Suppressor macrophage treated with lipopolysaccharide for 4 hours (primary cell): ENCODE data around the gene SEMA5A.

Experiments
- DNase-seq: peaks from one replicate; pipeline ENCODE4 v3.0.0-alpha.2; 2020

Gene SEMA5A

DNA sequence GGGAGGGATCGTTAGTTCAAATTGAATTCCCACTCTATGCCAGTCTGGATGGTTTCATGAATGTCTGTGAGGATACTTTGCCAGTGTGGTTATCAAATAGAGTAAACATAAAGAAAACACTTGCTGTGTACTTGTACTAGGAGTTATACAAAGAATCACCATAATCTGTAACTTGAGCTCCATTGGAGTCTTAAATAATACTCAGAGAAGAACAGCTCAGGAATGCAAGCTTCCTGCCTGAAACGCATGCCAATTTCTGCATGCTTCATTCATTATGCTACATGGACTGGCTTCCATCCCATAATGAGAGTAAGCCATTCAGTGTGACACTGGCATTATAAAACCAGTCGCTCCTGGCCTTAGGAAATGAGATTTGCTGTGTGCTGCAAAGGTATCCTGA lies 351.4 kb downstream of the SEMA5A start:
- DNase-seq: no peak

DNA sequence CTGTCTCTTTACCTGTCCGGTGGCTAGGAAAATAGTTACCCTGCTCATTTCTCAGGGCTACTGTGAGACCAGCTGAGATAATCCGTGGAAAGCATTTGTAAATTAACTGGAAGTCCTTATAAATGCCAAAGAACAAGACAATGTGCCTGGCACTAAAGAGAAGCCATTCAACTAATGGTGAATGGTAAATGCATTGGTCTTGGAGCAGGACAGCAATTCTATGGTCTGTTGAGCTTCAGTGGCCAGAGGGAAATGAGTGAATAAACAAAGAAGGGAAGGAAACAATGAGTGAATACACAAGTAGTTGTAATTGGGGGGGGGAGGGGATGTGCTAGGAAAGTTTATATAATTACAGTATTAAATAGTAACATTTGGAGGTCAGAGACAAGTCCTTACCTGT lies 353.6 kb downstream of the SEMA5A start:
- DNase-seq: no peak

DNA sequence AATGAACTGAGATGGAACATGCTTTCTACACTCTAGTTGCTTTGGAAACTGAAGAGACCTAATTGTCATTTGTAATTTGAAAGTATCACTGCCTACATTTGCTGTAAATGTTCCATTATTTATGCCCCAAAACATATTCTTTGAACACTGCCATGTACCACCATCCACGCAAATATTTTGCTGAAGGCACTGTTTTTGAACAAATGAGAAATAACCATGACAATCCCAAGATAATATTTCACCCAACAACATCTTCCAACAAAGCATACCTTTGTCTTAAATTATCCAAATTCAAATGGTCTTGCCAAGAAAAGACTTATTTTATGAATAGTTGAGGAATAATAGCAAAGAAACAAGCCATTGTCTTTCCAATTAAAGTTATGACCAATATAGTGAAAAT lies 356.2 kb downstream of the SEMA5A start:
- DNase-seq: no peak

DNA sequence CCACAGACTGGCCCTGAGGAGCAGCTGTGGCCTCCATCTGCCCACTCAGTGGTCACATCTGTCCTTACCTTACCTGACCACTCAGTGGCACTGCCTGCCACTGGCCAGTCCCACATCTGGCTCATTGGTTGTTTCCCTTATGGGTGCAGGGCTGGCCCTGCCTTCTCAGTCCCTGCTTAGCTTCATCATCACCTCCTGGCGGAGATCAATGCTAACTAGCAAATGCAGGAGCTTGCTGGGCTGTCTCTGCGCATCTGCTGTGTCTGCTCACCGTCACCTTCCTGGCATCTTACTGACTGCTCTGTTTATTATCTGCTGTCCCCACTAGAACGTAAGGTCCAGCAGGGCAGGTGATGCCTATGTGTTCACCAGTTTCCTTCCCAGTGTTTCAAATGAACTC lies 356.9 kb downstream of the SEMA5A start:
- DNase-seq: no peak

DNA sequence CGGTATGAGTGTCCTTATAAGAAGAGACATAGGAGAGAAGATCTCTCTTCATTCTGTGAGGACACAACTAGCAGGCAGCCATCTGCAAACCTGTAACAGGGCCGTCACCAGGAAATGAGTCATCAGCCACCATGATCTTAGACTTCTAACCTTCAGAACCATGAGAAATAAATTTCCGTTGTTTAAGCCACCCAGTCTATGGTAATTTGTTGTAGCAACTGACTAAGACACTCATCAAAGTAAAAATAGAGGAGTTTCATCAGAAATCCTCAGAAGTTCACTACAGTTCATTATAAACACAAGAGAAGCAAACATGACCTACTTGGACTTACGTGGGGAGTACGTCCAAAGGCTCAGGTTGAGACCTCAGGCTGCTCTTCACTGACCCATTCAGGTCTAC lies 357.7 kb downstream of the SEMA5A start:
- no peak for DNase-seq

DNA sequence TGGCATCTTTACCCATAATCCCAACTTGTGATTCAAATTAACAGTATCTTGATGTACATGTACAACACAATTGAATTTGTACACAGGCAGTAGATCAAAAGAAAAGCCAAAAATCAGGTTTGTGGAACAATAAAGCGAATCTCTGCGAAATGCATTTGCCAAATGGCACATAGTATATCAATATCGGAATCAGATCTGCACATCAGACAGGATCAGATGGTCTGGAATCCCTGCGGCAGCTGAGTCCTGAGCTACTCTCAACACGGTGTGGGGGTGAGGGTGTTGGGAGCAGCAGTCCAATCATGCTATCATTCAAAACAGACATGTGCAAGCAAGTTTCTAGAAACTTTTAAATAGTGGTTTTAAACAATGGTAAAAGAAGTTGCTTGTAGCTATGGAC lies 358.3 kb downstream of the SEMA5A start:
- DNase-seq: no peak

DNA sequence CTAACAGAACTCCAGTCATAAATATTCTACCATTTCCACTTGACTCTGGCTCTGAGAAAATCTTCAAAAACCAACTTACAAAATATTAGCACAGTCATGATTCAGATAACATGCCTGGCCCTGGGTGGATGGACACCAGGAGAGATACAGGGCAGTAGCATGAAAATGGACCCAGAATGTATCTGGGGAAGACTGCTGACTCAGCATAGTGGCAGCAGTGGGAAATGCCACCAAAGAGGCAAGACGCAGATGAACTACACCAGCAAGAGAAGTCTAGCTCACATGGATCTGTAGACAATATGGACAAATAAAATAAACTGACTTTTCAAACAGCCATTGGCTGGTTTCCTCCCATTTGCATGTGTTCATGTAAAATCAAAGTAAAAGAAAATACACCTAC lies 359.8 kb downstream of the SEMA5A start:
- no peak for DNase-seq

DNA sequence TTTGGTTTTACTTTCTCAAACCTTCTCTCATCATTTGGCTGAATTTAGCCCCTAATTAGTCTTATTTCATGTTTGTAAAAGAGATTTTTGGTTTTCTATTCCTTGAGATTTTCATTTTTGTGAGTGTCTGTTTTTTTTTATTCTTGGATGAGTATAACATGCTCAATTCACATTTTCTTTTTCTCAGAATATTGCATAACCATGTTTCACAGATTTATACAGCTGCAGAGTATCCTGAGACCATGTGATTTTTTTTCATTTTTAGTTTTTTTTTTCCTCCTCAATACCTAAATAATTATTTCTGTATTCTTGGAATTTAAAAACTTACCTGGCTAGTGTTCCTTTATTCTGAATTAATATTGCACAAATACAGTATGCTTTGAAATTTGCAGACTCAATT lies 361.9 kb downstream of the SEMA5A start:
- no peak for DNase-seq

DNA sequence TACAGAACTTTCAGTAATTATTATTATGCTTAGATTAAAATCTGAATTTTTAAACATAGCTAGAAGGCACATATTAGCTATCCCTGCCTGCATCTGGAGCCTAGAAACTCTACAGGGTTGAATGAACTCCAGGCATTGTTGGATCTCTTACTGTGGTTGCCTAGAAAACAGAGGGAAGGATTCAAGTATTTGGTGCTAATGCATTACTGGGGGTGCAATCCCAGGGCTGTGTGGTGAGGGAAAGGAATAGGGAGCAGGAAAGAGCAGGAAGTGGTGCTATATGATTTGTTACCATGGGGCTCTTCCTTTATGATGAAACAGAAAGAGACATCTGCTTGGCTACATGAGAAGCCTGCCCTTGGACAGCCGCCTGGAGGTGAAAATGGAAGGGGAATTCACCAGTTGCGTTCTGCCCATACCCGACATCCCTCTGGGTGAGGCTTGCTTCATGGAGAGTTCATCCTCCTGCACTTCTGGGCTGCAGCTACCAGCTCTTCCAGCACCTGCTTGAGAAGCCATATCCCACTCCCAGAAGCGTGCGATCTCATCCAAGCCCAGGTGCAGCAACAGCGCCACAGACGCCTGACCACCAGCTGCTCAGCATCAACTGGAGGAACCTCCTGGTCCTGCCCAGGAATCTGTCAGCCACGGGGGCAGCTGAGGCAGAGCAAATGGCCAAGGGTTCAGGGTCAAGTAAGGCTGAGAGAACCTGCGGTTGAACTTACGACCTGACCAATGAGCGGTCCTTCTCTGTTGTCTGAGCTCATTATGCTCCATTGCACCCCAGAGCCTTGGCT lies 362.8 kb downstream of the SEMA5A start:
- DNase-seq: no peak

DNA sequence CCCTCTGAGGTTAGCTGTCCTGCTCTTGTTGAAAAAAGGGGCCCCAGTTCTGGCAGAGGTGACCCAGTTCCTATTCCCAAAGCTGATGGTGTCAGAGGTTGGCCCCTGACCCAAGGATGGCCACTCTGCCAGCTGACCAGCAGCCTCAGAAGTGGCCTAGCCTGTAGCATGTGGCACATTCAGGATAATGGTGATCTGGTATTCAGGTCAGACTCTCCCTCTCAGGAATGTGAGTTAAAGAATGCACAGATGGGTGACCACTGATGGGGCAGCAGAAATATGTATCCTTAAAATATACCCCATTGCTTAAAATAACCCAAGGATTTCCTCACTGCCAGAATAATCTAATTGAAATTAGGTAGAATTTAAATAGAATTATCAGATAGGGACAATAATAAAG lies 369.2 kb downstream of the SEMA5A start:
- no peak for DNase-seq

DNA sequence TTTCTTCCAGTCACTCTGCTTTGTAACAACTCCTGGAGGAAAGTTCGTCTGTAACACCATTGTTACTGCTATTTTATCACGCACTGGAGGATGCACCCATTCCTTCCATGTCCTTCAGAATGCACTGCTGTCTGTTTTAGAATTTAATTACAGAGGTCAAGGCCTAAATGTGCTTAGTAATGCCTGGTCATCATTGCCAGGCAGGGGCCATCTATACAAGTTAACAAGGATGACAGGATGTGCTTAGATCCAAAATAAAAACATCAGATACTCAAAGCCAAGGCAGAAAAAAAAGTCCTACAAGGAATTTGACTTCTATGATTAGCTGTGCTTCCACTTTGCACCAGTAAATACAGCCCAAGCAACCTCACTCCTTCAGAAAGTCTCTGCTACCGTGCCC lies 371.4 kb downstream of the SEMA5A start:
- no peak for DNase-seq

DNA sequence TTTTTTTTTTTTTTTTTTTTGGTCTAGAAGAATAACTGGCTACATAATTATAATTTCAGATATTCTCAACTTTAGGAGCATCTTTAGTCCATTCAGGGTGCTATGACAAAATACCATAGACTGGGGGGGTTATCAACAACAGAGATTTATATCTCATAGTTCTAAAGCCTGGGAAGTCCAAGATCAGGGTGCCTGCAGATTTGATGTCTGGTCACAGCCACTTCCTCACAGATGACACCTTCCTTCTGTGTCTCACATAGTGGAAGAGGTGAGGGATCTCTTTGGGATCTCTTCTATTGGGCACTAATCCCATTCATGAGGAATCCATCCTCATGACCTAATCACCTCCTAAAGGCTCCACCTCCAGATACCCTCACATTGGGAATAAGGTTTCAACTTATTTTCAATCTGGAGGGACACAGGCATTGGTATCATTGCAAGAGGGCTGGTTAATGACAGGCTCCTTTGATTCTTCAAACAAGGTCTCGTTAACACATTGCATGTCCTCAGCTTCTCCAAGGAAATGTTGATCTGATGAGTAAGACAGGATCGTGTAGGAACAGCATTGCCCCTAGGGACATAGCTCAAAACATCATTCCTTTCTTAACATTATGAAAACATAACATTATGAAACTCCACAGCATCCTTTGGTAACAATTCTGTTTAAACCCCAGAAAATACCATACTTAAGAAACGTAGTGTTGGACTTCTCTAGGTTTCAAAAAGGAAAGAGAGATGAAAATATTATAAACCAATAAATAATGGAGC lies 372.4 kb downstream of the SEMA5A start:
- no peak for DNase-seq

DNA sequence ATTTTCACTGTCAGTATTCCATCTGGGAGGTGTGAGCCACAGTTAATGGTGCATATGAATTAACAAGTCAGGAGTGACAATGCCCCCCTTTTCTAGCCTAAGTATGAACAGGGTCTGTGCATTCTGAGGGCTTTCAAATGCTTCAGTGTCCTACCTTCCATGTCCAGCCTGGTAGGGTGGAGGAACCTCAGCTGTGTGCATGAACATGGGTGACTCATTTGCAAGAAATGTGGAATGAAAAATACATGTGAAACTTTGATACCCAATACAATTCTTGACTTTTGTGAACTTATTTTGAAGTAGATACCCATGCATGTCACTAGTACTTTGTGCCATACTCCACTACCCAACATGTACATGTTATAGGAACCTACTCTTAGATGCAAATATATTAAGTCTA lies 375.8 kb downstream of the SEMA5A start:
- no peak for DNase-seq

DNA sequence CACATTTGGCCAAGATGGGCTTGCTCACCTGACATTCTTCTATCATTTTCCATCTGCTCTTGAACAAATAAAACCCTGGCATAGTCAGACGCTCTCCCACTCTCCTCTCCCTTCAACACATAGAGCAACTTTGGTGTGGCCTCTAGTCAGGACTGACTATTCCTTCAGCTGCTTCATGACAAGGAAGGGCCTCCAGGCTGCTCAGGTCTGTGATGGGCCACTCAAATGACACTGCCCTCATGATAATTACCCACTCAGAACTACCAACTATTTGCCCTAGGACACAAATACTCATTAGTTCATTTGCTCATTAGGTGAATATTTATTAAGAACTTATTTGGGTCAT lies 376.3 kb downstream of the SEMA5A start:
- DNase-seq: no peak

DNA sequence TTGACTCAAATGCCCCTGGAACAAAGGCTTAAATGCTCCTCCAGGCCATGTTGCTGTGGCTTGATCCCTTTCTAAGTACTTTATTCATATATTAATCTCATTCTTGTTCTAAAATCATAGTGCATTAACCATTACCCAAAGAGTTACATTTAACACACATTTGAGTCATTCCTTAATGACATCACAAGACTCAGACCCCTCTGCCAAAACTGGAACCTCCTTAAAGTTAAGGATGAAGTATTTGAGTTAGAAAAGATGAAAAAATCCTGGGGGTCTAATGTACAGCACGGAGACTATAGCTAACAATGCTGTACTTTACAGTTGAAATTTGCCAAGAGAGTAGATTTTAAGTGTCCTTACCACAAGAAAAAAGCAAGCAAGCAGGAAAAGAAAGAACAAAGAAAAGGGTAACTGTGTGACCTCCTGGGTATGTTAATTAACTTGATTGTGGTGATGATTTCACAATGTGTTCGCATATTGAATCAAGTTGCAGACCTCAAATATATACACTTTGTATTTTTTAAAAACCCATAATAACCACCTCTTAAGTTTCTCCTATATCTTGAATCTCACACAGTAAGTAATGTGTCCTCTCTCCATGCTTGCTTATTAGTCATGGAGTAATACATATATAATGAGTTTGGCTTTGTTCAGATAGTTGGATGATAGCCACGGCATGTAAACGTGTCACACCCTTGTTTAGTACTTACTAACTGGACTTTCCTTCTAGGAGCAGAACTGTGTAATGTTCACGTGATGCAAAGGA lies 376.9 kb downstream of the SEMA5A start:
- no peak for DNase-seq

DNA sequence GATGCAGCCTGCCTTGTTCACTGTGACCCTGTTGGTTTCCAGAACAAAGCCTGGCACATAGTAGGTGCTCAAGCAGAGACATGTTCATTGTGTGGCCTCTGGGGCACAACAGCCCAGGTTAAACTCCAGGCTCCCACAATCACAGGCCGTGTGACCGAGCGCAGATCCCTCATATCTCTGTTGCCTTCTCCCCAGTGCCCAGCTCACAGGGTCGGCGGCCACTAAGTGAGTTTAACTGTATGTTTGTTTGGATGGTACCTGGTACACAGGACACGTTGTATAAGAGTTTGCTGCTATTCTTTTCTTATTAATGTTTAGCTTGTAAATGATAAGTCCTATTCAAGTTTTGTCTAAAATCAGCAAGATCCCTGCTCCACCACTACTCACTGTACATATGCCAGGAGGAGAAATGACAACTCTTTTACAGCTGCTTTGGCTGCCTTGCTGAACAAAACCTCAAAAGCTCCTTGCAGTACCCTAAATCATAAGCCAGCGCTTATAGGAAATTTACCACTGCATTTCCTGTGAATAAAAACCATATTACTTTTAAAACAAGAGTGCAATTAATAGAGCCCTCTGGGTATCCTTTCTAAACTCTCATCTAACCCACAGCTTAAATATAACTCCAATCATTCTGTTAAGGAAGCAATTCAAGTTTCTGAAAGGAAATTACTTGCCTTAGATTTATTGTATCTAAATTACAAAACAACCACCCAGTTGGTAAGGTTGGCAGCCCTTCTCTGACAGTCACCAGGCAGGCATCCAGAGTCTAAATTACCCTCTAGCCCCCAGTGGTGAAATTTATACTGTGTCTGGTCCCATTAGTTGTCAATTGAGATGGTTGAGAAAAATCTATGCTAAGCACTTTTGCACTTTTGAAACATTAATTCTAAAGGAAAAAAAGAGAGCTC lies 379.4 kb downstream of the SEMA5A start:
- no peak for DNase-seq

DNA sequence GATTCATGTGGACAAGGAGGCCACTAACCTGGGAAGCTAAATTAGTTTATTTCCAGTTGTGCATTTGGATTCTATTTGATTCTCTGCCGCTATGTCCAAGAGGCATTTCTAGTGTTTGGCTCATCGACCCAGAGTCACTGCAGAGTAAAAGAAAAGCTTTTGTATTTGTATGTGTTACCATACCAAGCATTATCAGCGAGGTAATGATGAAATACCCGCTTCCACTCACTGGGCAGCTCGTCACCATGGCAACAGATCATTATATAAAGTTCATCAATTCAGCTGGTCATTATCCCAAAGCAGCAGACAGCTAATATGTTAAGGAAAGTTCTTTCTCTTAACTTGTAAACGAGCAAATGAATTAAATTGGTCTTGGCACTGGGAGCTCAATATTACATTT lies 380.3 kb downstream of the SEMA5A start:
- no peak for DNase-seq

DNA sequence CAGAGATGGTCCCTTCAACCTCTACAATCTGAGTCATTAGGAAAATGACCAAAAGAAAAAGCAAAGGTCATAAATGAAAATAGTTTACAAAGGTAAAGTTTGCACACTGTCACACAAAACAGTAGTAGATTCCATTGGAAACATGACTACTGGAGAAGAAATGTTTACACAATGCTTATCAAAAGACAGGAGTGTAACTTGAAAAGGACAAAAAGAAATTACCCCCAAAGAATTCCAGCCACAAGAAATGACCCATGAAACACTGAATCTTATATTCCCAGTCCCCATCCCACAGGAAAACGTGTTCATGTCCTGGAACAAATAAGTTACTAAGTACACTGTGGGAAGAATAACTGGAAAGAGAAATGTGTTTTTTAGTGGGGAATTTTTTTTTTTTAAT lies 385.1 kb downstream of the SEMA5A start:
- DNase-seq: no peak

DNA sequence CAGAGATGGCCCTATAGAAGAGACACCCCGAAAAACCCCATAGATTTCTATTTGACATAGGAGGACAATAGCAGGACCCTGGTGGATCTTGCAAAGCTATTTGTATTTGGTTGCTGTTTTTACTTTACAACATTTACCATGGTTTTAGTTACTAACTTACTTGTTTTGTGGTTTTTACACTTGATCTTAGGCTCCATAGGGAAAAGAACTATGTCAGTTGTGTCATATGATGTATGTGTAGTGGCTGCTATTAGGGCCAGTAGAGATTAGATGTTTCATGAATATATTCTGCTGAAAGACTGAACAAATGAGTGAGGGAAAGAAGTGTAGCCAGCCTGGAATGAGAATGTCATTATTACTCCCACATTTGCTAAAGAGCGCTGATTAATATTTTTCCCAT lies 388.1 kb downstream of the SEMA5A start:
- DNase-seq: no peak

DNA sequence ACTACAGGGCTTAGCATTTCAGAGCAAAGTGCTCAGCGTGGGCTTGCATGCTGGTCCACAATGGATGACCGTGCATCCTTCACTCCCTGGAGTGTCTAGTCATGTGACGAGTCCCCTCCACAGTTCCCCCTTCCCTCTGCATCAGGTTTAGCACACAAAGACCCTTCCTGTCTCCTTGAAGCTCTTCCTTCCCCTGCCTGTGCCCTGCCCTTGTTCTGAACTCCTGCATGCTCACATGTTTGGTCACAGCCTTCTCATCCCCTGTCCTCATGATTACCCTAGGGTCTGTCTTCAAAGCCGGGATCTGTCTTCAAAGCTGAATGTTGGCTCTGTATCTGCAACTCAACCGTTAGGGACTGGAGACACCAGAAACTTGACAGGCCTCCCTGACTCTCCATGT lies 388.9 kb downstream of the SEMA5A start:
- no peak for DNase-seq

DNA sequence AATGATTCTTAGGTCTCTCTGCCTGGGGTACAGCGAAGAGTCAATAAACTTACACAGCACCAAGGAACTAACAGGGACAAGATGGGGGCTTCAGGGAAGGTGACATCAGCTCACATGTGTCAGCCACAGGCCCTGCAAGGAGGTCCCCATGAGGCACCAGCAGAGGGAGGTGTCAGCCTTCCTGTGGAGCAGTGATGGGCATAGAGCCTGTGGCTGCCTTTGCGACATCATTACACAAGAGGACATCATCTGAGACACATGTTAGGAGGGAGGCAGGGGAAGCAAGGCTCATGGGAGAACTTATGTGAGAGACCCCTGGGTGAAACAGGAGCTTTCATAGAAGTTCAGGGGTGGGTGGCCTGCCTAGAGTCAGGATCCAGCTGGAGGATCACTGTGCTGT lies 389.6 kb downstream of the SEMA5A start:
- no peak for DNase-seq

DNA sequence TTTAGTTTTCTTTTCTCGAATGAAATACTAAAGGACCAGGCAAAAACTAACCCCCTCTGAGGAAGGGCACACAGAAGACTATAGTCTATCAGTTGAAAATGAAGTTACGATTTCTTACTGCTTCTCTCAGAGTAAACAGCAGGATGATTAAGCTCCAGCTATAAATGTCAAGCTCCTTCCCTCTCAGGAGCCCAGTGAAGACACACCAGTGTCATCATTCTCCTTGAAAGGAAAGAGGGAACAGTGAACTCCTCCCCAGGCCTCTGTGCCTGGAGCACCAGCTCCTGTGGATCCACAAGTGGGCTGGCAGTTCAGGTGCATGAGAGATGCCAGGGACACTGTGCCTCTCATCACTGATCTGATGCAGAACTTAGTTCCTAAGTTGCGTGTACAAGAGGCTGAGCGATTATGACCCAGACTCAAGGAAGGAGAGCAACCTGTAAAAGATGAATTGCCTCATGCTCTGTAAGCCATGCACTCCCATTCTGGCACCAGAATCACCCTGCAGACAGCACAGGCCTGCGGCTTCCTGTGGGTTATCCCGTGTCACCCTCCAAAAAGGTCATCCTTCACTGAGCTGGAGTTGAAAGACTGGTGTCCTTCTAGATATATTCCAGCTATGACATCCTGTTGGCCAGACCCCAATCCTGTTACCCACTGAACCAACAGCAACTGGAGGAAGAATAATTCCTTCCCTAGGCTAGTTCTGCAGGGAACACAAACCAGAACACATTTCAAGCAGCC lies 394.0 kb downstream of the SEMA5A start:
- no peak for DNase-seq
